Lower lobe of right lung (tissue), 2 donors: ENCODE results near the gene BAX. TPM values are rescaled to one million over a fixed set of nuclear protein-coding genes. Genes with fewer than 3 reads are reported as not detected.

Experiments used
- ATAC-seq, 2 donors: fragments of 200-7000 bp; cut with Tn5 transposase; one replicate each; pipeline ENCODE4 v1.9.1; 2020 to 2022; ENCODE audit warnings: mild to moderate bottlenecking in 2 of 2, moderate library complexity in 2 of 2
- DNase-seq: peaks from one replicate; pipeline ENCODE4 v3.0.0-alpha.2; 2020
- H3K27ac ChIP-seq: fragments of 200-600 bp; one replicate; pipeline ENCODE4 v1.8.0; 2022
- H3K27me3 ChIP-seq: fragments of 200-600 bp; one replicate; pipeline ENCODE4 v1.8.0; 2022; ENCODE audit warnings: low read depth
- H3K36me3 ChIP-seq: fragments of 200-600 bp; one replicate; pipeline ENCODE4 v1.8.0; 2022; ENCODE audit warnings: mild to moderate bottlenecking
- H3K4me1 ChIP-seq: fragments of 200-600 bp; one replicate; pipeline ENCODE4 v1.8.0; 2022
- H3K4me3 ChIP-seq: fragments of 200-600 bp; one replicate; pipeline ENCODE4 v1.8.0; 2022; ENCODE audit warnings: mild to moderate bottlenecking
- H3K9me3 ChIP-seq: fragments of 200-600 bp; one replicate; pipeline ENCODE4 v1.8.0; 2022
- intact Hi-C: fragments of 100-400 bp; cut with DNase I; formaldehyde crosslinking; loops from one replicate; pipeline ENCODE4 v1.11.0; 2022
- total RNA-seq: library from RNA; stranded (reverse); fragmentation: NEBNext Ultra II Directional; extraction: Animal tissue kit (Norgen Biotek cat#: 25700); gene quantifications from one replicate; pipeline ENCODE4 v1.2.1, GENCODE V29; 2021
- TF ChIP-seq, protein P1 (sequence below): fragments of 200-600 bp; IDR thresholded peaks from one replicate; pipeline ENCODE4 v1.8.0; 2022; ENCODE audit warnings: antibody characterized with exemption, mild to moderate bottlenecking
- donor health status: DM: no; HTN: yes; CAD: no; lungs with severe emphysema.

Gene BAX
- total RNA-seq, 1 donor from 2014 or later, result 142 TPM

DNA sequence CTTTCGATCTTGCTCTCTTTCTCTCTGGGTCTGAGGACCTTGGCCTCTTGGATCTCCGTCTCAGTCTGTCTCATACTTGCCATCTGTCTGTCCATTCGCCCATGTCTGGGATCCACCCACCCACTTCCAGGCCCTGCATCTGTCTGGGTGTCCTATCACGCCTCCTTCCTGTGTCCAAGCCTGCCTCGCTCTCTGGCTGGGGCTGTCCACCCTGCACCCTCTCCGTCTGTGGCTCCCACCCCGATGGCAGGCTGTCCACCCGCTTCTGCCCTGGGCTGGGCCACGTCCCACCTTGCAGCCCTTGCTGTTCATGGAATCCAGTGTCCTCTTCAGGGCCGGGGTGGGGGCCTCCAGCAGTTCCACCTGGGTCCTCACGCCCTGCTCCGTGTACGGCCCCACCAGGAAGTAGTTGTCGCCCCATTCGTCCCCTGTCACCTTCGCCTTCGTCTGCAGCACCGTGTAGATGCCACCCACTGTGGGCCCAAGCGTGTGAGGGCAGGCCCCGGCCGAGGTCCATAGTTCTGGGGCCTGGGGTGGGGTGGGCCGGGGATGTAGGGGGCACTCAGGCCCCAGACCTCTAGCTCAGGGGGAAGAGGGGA, 36.4 kb downstream of the BAX start:
- peaks cover 35% of the 10 kb centered on the region for H3K36me3 ChIP-seq
- TF ChIP-seq, protein P1, sequence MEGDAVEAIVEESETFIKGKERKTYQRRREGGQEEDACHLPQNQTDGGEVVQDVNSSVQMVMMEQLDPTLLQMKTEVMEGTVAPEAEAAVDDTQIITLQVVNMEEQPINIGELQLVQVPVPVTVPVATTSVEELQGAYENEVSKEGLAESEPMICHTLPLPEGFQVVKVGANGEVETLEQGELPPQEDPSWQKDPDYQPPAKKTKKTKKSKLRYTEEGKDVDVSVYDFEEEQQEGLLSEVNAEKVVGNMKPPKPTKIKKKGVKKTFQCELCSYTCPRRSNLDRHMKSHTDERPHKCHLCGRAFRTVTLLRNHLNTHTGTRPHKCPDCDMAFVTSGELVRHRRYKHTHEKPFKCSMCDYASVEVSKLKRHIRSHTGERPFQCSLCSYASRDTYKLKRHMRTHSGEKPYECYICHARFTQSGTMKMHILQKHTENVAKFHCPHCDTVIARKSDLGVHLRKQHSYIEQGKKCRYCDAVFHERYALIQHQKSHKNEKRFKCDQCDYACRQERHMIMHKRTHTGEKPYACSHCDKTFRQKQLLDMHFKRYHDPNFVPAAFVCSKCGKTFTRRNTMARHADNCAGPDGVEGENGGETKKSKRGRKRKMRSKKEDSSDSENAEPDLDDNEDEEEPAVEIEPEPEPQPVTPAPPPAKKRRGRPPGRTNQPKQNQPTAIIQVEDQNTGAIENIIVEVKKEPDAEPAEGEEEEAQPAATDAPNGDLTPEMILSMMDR, result no peak
- H3K9me3 ChIP-seq, result no peaks in the 10 kb centered on the region
- DNase-seq (peak; percentile 50), ATAC-seq (no peak)
- intact Hi-C loops, result no loop called here
- H3K4me1 ChIP-seq, result peaks cover 31% of the 10 kb centered on the region
- H3K27me3 ChIP-seq, result no peaks in the 10 kb centered on the region
- peak overlapping the region; percentile 69 for H3K4me3 ChIP-seq
- H3K27ac ChIP-seq, result no peak overlapping the region

DNA sequence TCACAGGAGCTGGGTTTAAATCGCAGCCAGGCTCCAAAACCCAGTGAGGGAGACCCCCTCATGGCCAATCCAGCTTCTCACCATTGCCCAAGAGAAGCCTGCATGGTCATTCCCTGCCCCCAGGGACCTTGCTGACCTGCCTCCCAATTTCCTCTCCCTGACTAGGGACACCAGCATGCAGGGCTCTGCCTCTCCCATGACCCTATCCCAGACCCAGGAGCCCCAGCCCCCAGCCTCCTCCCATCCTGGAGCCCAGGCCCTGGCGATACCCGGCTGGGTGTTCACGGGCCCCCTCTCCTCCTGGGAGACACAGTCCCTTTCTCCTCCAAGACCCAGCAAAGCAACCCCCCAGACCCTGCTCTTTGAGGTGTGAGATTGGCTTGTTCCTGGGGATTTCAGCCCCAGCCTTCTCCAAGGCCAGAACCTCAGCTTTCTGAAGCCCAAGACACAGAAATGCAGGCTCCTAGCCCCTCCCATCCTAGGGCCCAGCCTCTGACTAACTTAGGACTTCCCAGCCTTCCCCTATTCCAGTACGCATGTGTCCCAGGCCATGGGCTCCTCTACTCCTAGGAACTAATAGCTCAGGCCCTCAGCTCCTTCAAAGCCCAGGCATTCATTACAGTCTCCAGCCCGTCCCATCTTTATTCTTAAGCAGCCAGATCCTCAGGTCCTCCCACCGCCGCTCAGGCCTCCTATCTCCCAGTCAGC, 37.4 kb downstream of the BAX start:
- H3K27ac ChIP-seq, result peak overlapping the region; percentile 91
- no peaks in the 10 kb centered on the region for H3K27me3 ChIP-seq
- DNase-seq, result peak; percentile 63
- peaks cover 26% of the 10 kb centered on the region for H3K36me3 ChIP-seq
- intact Hi-C loops, result no loop called here
- peak; percentile 57 to 67 for ATAC-seq
- H3K9me3 ChIP-seq, result no peaks in the 10 kb centered on the region
- peak overlapping the region; percentile 69 for H3K4me3 ChIP-seq
- peaks cover 31% of the 10 kb centered on the region for H3K4me1 ChIP-seq
- TF ChIP-seq, protein P1, result no peak

DNA sequence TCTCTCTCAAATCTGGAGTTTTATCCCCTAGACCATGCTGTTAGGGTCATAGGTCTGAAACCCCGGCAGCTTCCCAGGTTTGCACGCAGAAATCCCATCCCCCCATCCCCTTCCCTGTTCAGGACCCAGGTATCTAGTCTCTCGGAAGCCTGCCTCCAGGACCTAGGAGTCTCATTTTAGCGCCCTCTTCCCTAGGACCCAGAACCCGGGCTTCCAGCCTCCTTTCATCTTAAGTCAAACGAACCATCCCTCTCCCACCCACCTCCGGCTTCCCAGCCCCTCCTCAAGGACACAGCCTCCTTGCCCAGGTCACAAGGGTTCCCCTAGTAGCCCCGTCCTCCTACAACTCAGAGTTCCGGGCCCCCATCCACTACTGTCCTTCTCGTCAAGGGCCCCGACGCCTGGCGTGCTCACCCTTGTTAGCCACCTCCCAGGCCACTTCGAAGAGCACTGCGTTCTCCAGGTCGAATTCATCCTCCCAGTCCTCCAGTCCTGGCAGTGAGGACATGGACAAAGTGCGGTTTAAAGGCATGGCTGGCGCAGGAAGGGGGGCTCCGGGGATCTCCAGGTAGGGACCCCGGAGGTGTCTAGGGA, 38.0 kb downstream of the BAX start:
- H3K4me1 ChIP-seq, result peaks cover 31% of the 10 kb centered on the region
- H3K27me3 ChIP-seq, result no peaks in the 10 kb centered on the region
- H3K27ac ChIP-seq, result peak overlapping the region; percentile 91
- H3K36me3 ChIP-seq, result peaks cover 23% of the 10 kb centered on the region
- peak overlapping the region; percentile 69 for H3K4me3 ChIP-seq
- DNase-seq (no peak), ATAC-seq (peak; percentile 10 to 24)
- no peaks in the 10 kb centered on the region for H3K9me3 ChIP-seq
- TF ChIP-seq, protein P1, result no peak
- intact Hi-C loops, result no loop called here

DNA sequence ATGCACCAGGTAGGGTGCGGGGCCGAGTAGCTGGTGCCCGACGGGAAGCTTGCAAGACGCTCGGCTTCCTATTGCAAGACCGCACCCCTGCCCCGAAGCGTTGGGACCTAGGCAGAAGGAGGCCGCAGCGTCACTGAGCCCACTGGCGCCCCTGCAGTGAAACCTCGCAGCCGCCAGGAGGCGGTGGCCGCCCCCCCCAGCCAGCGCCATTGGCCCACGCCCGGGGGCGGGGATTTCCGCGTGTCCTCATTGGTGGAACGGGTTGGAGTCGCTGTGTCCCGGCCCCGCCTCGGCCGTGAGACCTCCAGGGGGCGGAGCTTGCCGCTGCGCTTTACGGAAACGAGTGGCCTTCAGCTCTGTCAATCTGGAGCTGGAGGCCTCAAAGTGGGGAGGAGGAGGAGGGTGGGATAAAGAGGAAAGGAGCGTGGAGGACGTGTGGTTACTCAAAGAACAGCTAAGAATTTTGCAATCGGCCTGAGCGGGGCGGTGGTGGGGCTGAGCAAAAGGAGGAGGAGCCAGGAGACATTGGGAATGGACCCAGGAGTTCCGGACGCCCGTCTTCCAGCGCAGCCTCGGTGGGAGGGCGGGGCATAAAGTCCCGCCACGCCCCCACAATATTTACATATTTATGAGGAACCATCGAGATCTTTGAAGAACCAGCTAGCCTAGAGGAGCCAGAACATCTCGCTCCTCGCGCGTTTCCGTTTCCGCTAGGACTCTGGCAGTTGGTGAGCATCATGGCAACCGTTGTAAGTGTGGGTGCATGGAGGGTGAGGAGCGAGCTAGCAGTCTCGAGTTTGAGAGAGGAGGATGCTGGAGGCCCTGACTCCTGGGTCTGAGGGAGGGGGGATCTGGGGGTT, 38.7 kb downstream of the BAX start, which contains the start of the genes GYS1 and RUVBL2:
GYS1 (minus strand) TSS at position 135 of the 860 bp plus-strand sequence. CDS start 197 bp downstream, outside the sequence.
RUVBL2 (plus strand) TSS at position 713 of the 860 bp plus-strand sequence; CDS start at position 738, 25 bp downstream.
- Histone ChIP-seq H3K27me3 (no peaks in the 10 kb centered on the region), H3K9me3 (no peaks in the 10 kb centered on the region), H3K4me3 (peak within 1 kb of the TSS; percentile 69), H3K4me1 (peaks cover 31% of the 10 kb centered on the region), H3K27ac (peak within 1 kb of the TSS; percentile 91), H3K36me3 (peaks cover 16% of the 10 kb centered on the region)
- DNase-seq, result peak; percentile 100
- peak; percentile 97 for ATAC-seq
- TF ChIP-seq, protein P1, result peak; percentile 98
- intact Hi-C loops, result no loop called here

DNA sequence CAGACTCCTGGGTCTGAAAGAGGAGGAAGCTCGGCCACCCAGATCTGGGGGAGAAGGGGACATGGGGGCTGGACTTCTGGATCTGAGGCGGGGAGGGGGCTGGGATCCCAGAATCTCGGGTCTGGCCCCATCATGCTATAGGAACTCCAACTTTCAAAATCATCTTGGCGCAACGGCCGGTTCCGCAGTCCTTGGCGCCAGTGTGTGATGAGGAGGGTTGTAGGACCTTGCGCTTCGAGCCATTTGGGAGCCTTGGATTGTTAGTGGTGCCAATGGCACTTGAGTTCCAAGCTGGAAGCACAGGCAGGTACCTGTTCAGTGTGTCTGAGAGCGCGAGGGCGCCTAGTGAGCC, 39.3 kb downstream of the BAX start:
- H3K4me3 ChIP-seq, result peak overlapping the region; percentile 69
- H3K4me1 ChIP-seq, result peaks cover 31% of the 10 kb centered on the region
- H3K9me3 ChIP-seq, result no peaks in the 10 kb centered on the region
- H3K36me3 ChIP-seq, result peaks cover 10% of the 10 kb centered on the region
- DNase-seq (no peak), ATAC-seq (no peak)
- TF ChIP-seq, protein P1, result no peak
- H3K27ac ChIP-seq, result peak overlapping the region; percentile 91
- intact Hi-C loops, result no loop called here
- no peaks in the 10 kb centered on the region for H3K27me3 ChIP-seq
